ENCODE measurements around the gene HNRNPF. TPM values are rescaled to one million over a fixed set of nuclear protein-coding genes. Genes with fewer than 3 reads are reported as not detected.
A peak's percentile ranks its signal among the peaks of the same experiment; 100 is the strongest.

Gene HNRNPF
- total and polyA plus RNA-seq, 2 of the 8 experiments (the other 6 are each of a cell fraction or from before 2014, with no cell fraction given) = 209 to 389 TPM

DNA sequence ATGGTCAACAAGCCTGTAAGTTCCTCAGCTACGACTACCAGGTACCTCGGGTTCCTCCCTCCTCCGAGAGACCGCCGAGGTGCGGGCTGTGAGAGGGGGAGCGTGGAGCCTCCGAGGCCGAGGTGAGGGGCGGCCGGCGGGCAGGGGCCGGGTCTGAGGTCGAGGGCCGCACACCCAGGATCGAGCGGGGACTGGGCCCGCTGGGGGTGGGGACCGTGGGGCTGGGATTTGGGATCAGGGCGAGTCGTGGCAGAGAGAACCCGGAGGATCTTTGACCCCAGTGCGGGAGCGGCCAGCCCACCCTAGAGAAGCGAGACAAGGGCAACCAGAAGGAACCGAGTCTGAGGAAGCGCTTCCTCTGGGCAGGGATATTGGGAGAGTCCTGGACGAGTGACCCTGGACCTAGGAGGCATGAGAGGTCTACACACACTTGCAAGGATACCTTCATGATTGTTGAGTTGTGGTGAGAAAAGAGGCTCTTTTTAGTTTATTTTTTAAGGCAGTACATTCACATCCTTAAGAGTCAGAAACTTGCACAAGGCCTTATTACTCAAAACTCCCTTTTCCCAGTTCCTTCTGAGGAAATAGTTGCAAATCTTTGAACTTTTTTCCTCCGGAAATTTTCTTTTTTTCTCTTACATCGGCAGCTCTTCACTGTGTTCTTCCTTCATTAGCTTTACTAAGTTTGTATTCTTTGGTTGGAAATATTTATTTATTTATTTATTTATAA is 28.3 kb upstream of the HNRNPF start (continued):
- TF ChIP-seq YY1 (IDR thresholded peaks at IDR 0.05; ENCODE audit: low read depth, low read length) = no peak
- TF ChIP-seq ASH2L (IDR thresholded peaks at IDR 0.05; ENCODE audit: low read length) = peak; percentile 50
- TF ChIP-seq BCL11A (IDR thresholded peaks at IDR 0.05; ENCODE audit: low read depth in 2 of 2, low read length in 2 of 2) = no peak
- TF ChIP-seq, protein P1, sequence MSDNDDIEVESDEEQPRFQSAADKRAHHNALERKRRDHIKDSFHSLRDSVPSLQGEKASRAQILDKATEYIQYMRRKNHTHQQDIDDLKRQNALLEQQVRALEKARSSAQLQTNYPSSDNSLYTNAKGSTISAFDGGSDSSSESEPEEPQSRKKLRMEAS (IDR thresholded peaks at IDR 0.05) = no peak
- no peak for TF ChIP-seq POU5F1 (IDR thresholded peaks at IDR 0.05; ENCODE audit: low read depth, low read length)
- peak in 1 of 2 experiments; percentile 11; a peak in 1 of 3 replicates for TF ChIP-seq POLR2A (IDR thresholded peaks at IDR 0.05; ENCODE audit: control extremely low read depth in 1 of 2, low read depth in 2 of 2, low read length in 2 of 2)
- TF ChIP-seq ZNF274 (IDR thresholded peaks at IDR 0.05; ENCODE audit: borderline replicate concordance, extremely low read depth, low read length) = no peak
- TF ChIP-seq, protein P2, sequence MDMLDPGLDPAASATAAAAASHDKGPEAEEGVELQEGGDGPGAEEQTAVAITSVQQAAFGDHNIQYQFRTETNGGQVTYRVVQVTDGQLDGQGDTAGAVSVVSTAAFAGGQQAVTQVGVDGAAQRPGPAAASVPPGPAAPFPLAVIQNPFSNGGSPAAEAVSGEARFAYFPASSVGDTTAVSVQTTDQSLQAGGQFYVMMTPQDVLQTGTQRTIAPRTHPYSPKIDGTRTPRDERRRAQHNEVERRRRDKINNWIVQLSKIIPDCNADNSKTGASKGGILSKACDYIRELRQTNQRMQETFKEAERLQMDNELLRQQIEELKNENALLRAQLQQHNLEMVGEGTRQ (IDR thresholded peaks at IDR 0.05; ENCODE audit: low read length) = no peak
- TF ChIP-seq EP300 (IDR thresholded peaks at IDR 0.05; ENCODE audit: borderline replicate concordance in 1 of 2, low read depth in 2 of 2, low read length in 2 of 2) = no peak
- TF ChIP-seq FOSL1 (IDR thresholded peaks at IDR 0.05; ENCODE audit: insufficient read depth, low read depth, low read length) = no peak
- 0 out of 2 replicates have a peak, but pooled peaks have one; percentile 13 for TF ChIP-seq SP4 (IDR thresholded peaks at IDR 0.05; ENCODE audit: low read length)
- no peak for TF ChIP-seq CHD2 (IDR thresholded peaks at IDR 0.05; ENCODE audit: low read length)
- TF ChIP-seq POLR2AphosphoS5 (IDR thresholded peaks at IDR 0.05; ENCODE audit: low read depth, low read length) = 0 out of 2 replicates have a peak, but pooled peaks have one; percentile 33
- no peak for TF ChIP-seq SP2 (IDR thresholded peaks at IDR 0.05; ENCODE audit: low read length)
- no peak for TF ChIP-seq GABPA (IDR thresholded peaks at IDR 0.05; ENCODE audit: borderline replicate concordance, insufficient read depth, low read length)

All from H1 (cell line).